ENCODE results near the gene CNEP1R1. TPM values are rescaled to one million over a fixed set of nuclear protein-coding genes. Genes with fewer than 3 reads are reported as not detected.

The CNEP1R1 gene
- total and polyA plus RNA-seq, 9 of the 15 experiments (the other 6 are each of a cell fraction or from before 2014, with no cell fraction given), result 7.6 to 20.1 (median 10.6) TPM

GRCh38 chr16:50024684-50025536 is at the start of gene CNEP1R1 (continued):
- TF ChIP-seq SIX5 (IDR thresholded peaks at IDR 0.05; ENCODE audit: borderline replicate concordance in 1 of 2, insufficient read depth in 1 of 2, low read depth in 1 of 2, low read length in 2 of 2), result no peak
- TF ChIP-seq NCOA2 (IDR thresholded peaks at IDR 0.05; ENCODE audit: partially characterized antibody in 2 of 2), result no peak
- TF ChIP-seq, protein P1, sequence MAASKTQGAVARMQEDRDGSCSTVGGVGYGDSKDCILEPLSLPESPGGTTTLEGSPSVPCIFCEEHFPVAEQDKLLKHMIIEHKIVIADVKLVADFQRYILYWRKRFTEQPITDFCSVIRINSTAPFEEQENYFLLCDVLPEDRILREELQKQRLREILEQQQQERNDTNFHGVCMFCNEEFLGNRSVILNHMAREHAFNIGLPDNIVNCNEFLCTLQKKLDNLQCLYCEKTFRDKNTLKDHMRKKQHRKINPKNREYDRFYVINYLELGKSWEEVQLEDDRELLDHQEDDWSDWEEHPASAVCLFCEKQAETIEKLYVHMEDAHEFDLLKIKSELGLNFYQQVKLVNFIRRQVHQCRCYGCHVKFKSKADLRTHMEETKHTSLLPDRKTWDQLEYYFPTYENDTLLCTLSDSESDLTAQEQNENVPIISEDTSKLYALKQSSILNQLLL (CRISPR knock-in tag; IDR thresholded peaks at IDR 0.05; ENCODE audit: borderline replicate concordance), result no peak
- no peak for TF ChIP-seq TEAD1 (CRISPR knock-in tag; IDR thresholded peaks at IDR 0.05)
- TF ChIP-seq, protein P2, sequence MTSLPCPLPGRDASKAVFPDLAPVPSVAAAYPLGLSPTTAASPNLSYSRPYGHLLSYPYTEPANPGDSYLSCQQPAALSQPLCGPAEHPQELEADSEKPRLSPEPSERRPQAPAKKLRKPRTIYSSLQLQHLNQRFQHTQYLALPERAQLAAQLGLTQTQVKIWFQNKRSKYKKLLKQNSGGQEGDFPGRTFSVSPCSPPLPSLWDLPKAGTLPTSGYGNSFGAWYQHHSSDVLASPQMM (CRISPR knock-in tag; IDR thresholded peaks at IDR 0.05), result no peak
- no peak for TF ChIP-seq ZFPM2 (CRISPR knock-in tag; IDR thresholded peaks at IDR 0.05)
- TF ChIP-seq KAT8 (IDR thresholded peaks at IDR 0.05; ENCODE audit: low read depth), result no peak
- TF ChIP-seq, protein P3, sequence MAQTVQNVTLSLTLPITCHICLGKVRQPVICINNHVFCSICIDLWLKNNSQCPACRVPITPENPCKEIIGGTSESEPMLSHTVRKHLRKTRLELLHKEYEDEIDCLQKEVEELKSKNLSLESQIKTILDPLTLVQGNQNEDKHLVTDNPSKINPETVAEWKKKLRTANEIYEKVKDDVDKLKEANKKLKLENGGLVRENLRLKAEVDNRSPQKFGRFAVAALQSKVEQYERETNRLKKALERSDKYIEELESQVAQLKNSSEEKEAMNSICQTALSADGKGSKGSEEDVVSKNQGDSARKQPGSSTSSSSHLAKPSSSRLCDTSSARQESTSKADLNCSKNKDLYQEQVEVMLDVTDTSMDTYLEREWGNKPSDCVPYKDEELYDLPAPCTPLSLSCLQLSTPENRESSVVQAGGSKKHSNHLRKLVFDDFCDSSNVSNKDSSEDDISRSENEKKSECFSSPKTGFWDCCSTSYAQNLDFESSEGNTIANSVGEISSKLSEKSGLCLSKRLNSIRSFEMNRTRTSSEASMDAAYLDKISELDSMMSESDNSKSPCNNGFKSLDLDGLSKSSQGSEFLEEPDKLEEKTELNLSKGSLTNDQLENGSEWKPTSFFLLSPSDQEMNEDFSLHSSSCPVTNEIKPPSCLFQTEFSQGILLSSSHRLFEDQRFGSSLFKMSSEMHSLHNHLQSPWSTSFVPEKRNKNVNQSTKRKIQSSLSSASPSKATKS (CRISPR knock-in tag; IDR thresholded peaks at IDR 0.05), result no peak
- no peak for TF ChIP-seq ZNF766 (CRISPR knock-in tag; conservative IDR thresholded peaks at IDR 0.05)
- no peak for TF ChIP-seq NCOA1 (IDR thresholded peaks at IDR 0.05; ENCODE audit: low read depth)
- TF ChIP-seq ELK3 (CRISPR knock-in tag; IDR thresholded peaks at IDR 0.05), result no peak
- no peak for TF ChIP-seq TFE3 (CRISPR knock-in tag; IDR thresholded peaks at IDR 0.05)
- TF ChIP-seq HDAC6 (IDR thresholded peaks at IDR 0.05; ENCODE audit: low read depth, low read length), result no peak
- no peak for TF ChIP-seq MAFG (tag; conservative IDR thresholded peaks at IDR 0.05)
- peak; percentile 82; the same call in 1 of the 2 replicates for TF ChIP-seq TARDBP (IDR thresholded peaks at IDR 0.05)
- TF ChIP-seq NCOR1 (IDR thresholded peaks at IDR 0.05), result no peak
- no peak for TF ChIP-seq SREBF1 (IDR thresholded peaks at IDR 0.05; ENCODE audit: borderline replicate concordance, low read depth, low read length)
- no peak for TF ChIP-seq NFIX (CRISPR knock-in tag; IDR thresholded peaks at IDR 0.05; ENCODE audit: low read depth)
- no peak for TF ChIP-seq THRAP3 (IDR thresholded peaks at IDR 0.05; ENCODE audit: borderline replicate concordance)
- no peak for TF ChIP-seq ZNF436 (CRISPR knock-in tag; IDR thresholded peaks at IDR 0.05)
- no peak for TF ChIP-seq ZNF696 (CRISPR knock-in tag; conservative IDR thresholded peaks at IDR 0.05)
- TF ChIP-seq JUNB (CRISPR knock-in tag; conservative IDR thresholded peaks at IDR 0.05), result no peak
